SU-DHL-6 (cell line): ENCODE measurements around the gene MARCO.

Experiments
- EZH2phosphoT487 ChIP-seq: fragments of 200-600 bp; sonication (generic), shearing (Covaris generic); conservative IDR thresholded peaks from 2 replicates; pipeline ENCODE4 v1.6.1; 2018; ENCODE audit warnings: mild to moderate bottlenecking, antibody characterized with exemption, low read length, moderate library complexity, mixed read lengths
- TF ChIP-seq, protein P1 (sequence below): fragments of 200-600 bp; sonication (generic); IDR thresholded peaks from one replicate; pipeline ENCODE4 v1.5.1; 2017; ENCODE audit warnings: antibody characterized with exemption, mild to moderate bottlenecking, low read length, moderate library complexity; ENCODE audit not compliant: insufficient read depth, poor library complexity, severe bottlenecking

GRCh38 chr2:118929059-118929458 lies 12.9 kb upstream of the MARCO start:
- TF ChIP-seq, protein P1, sequence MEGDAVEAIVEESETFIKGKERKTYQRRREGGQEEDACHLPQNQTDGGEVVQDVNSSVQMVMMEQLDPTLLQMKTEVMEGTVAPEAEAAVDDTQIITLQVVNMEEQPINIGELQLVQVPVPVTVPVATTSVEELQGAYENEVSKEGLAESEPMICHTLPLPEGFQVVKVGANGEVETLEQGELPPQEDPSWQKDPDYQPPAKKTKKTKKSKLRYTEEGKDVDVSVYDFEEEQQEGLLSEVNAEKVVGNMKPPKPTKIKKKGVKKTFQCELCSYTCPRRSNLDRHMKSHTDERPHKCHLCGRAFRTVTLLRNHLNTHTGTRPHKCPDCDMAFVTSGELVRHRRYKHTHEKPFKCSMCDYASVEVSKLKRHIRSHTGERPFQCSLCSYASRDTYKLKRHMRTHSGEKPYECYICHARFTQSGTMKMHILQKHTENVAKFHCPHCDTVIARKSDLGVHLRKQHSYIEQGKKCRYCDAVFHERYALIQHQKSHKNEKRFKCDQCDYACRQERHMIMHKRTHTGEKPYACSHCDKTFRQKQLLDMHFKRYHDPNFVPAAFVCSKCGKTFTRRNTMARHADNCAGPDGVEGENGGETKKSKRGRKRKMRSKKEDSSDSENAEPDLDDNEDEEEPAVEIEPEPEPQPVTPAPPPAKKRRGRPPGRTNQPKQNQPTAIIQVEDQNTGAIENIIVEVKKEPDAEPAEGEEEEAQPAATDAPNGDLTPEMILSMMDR = no peak
- TF ChIP-seq EZH2phosphoT487 = no peak
